ENCODE results near the gene RHOBTB1.
"Not testable (repeated sequence)": the region's sequence is repeated elsewhere in the genome, so short reads cannot be mapped to it uniquely, and the experiment has no call there.

The RHOBTB1 gene, protein sequence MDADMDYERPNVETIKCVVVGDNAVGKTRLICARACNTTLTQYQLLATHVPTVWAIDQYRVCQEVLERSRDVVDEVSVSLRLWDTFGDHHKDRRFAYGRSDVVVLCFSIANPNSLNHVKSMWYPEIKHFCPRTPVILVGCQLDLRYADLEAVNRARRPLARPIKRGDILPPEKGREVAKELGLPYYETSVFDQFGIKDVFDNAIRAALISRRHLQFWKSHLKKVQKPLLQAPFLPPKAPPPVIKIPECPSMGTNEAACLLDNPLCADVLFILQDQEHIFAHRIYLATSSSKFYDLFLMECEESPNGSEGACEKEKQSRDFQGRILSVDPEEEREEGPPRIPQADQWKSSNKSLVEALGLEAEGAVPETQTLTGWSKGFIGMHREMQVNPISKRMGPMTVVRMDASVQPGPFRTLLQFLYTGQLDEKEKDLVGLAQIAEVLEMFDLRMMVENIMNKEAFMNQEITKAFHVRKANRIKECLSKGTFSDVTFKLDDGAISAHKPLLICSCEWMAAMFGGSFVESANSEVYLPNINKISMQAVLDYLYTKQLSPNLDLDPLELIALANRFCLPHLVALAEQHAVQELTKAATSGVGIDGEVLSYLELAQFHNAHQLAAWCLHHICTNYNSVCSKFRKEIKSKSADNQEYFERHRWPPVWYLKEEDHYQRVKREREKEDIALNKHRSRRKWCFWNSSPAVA

DNA sequence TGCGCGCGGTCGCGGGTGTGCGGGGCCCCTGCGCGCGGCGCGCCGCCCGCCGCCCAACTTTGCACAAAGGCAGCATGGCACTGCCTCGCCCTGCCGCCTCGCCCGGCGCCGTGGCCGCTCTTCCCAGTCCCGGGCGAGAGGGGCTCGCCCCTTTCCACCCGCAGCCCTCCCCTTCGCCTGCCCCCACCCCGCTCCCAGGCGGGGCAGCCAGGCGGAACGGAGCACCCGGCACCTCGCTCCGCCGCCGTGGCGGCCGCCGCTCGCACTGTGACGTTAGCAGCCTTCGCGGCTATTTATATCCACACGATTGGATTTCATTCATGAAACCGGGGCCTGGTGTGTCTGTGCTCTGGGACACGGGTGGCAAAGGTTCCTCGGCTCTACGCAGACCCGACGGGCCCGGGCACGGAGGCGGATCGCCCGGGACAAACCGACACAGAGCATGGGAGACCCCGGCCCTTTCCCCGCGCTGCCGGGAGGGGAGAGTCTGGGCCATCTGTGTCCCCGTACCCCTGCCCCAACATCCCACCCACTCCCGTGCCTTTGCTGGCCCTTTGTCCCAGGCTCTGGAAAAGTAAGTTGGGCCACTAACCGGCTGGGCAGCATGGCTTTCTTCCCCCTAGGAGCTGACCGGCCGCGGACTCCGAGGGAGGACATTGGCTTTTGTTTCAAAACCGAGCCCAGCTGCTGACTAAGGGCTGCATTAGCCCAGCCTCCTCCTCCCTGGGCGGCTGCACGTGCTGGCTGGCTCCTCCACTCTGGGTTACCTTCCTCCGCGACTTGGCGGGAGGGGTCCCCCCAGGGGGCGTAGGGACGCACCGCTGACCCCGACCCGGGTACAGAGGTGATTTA lies at the start of gene RHOBTB1:
TSS of gene RHOBTB1 (minus strand) at position 128 of the 852 bp plus-strand sequence. CDS start 32,643 bp downstream, outside the sequence.
- no peak for DNase-seq

GRCh38 chr10:60992636-60993035 lies 48.7 kb upstream of the RHOBTB1 start:
- DNase-seq = no peak

DNA sequence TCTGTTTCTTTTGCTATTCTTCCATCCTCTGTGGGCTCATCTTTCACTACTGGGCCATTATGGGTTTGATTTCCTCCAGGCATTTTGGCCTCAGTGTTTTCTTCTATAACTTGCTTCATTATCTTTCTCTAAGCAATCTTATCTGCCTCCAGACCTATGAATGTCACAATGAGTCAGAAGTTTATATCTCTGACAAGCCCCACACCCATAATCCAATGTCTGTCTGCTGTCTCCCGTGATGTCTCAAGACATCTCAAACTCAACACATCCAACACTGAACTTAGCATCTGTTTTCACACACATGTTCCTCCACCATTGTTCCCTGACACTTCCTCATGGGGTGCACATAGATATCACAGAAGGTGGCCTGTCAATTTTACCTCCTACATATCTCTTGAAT lies 46.7 kb upstream of the RHOBTB1 start:
- no peak for DNase-seq

- no peak for DNase-seq
Measured at GRCh38 chr10:60989400-60989876, 45.5 kb upstream of the RHOBTB1 start.

DNA sequence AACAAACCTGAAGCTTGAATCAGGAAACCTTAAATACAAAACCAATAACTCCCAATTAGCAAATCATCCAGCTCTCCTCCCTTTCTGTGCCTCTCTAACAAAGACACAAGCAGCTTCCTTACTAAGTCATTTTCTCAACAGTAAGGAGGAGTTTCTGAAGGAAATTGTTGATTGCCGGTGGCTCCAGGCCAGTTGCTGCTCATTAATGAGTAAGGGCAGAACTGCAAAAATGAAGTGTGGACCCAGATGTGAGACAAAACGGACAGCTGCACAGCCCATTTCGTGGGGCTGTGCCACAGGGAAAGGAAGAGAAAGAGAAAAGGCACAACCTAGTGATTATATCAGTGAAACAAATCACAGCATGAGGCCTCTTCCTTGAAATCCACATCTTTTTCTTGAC lies 42.8 kb upstream of the RHOBTB1 start:
- no peak for DNase-seq

DNA sequence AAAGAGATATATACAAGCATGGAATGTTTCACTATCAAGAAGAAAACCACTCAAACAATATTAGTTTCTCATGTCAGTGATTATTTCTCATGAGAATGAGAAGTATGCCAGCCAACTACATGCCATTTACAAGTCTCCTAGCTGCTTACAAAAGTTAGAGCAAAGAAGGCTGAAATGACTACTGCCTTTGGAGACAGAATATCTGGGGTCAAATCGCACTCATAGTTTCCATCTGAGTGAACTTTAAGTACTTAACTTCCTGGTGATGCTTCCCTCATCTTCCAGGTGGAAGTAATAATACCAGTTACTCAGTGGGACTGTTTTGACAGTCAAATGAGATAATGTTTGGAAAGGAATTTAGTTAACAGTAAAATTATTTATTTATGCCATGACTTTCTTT lies 42.0 kb upstream of the RHOBTB1 start:
- DNase-seq = no peak

DNA sequence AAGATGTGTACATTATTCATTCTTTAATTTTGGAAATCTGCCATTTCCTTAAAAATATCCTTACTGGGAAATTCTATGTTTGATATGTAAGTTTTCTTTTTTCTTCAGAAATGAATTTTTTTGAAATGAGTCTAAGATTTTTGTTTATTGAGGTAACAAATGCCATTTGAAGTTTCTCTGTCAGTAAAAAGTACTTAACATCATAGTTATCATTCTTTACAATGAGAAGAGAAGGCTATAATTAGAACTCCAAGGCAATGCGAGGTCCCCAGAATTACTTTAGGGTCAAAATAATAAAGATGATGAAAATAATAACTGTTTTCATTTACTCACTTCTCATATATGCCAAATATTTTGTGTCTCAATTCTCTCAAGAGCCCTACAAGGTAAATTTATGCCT lies 37.0 kb upstream of the RHOBTB1 start:
- DNase-seq = no peak

DNA sequence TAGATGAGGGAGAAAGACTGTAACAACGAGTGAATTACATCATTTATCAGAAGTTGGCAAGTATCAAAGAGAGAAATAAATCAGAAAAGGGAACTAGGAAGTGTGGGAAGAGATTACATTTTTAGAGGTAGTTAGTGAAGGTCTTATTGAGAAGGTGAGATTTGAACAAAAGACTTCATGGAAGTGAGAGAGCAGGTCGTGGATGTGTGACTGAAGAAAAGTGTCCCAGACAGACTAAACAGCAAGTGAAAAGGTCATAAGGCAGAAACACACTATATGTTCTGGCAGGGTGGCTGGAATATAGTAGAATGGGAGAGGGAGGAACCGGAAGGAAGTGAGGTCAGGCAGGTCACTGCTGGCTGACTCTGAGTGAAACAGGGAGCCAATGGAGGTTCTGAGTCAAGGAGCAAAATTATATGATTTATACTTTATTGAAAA lies 35.7 kb upstream of the RHOBTB1 start:
- DNase-seq = no peak

- DNase-seq = no peak
Measured at GRCh38 chr10:60978287-60979115, 34.5 kb upstream of the RHOBTB1 start.

GRCh38 chr10:60977161-60978122 lies 33.5 kb upstream of the RHOBTB1 start:
- no peak for DNase-seq

DNA sequence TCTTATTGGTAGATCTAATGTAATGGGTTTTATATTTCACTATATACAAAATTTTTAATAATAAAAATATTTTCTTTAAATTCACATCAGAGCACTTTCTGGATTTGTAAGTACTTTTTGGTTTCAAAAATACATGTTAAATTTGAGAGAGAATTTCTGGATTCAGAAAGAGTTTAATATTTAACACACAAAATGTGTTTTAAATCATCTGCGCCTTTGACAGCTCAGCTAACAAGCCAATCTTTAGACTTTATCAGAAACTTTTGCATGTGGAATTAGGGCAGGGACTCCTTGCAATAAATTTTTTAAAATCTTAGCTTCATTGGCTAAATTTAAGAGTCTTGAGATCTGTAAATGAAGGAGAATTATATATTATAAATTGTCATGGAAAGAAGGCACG lies 32.7 kb upstream of the RHOBTB1 start:
- DNase-seq = no peak

DNA sequence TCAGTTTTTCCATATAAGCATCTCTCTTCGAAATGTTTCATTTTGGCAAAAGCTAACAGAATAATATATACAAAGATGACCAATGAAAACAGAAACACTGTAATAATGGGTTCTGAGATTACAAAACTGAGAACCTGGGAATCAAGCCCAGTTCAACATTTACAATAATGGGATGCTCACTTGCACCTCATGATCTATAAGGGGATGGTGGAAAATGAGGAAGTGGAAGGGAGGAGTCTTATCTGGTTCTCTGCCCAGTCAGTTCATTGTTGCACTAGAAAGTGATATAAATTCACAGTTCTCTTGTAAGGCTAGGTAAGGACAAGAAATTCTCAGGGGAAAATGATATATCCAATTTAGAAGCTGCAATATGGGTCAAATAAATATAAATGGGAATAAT lies 31.7 kb upstream of the RHOBTB1 start:
- no peak for DNase-seq

GRCh38 chr10:60974463-60975149 lies 30.6 kb upstream of the RHOBTB1 start:
- no peak for DNase-seq

- DNase-seq = no peak
Measured at GRCh38 chr10:60973086-60973485, 29.1 kb upstream of the RHOBTB1 start.

GRCh38 chr10:60972181-60972580 lies 28.2 kb upstream of the RHOBTB1 start:
- not testable (repeated sequence) for DNase-seq

- no peak for DNase-seq
Measured at GRCh38 chr10:60970526-60970925, 26.5 kb upstream of the RHOBTB1 start.

GRCh38 chr10:60968504-60968903 lies 24.5 kb upstream of the RHOBTB1 start:
- no peak for DNase-seq

GRCh38 chr10:60967854-60968484 lies 24.0 kb upstream of the RHOBTB1 start:
- no peak for DNase-seq

- DNase-seq = no peak
Measured at GRCh38 chr10:60967260-60967659, 23.3 kb upstream of the RHOBTB1 start.

GRCh38 chr10:60965696-60966095 lies 21.7 kb upstream of the RHOBTB1 start:
- no peak for DNase-seq

All from NK-92 treated with Interleukin-12 subunit alpha and Interleukin-12 subunit beta, amount 100 ng/mL, for 24 hours (cell line).